BE2C (cell line): ENCODE results near the gene GPRIN3.
"Not testable (repeated sequence)": the region's sequence is repeated elsewhere in the genome, so short reads cannot be mapped to it uniquely, and the experiment has no call there.

ENCODE experiments used
- DNase-seq: peaks from one replicate; pipeline ENCODE4 v3.0.0-alpha.2; 2020
- H3K27me3 ChIP-seq: fragments of 250-450 bp; sonication (Bioruptor Pico); 2 replicates; pipeline ENCODE4 v1.5.1; 2020; ENCODE audit warnings: mild to moderate bottlenecking
- H3K36me3 ChIP-seq: fragments of 250-450 bp; sonication (Bioruptor Pico); 2 replicates; pipeline ENCODE4 v1.5.1; 2020; ENCODE audit warnings: mild to moderate bottlenecking
- H3K4me1 ChIP-seq: fragments of 250-450 bp; sonication (Bioruptor Pico); 2 replicates; pipeline ENCODE4 v1.5.1; 2020
- H3K4me3 ChIP-seq: 2 replicates; pipeline ENCODE4 v1.5.1; 2011; ENCODE audit warnings: low read depth, low read length
- H3K9me3 ChIP-seq: fragments of 250-450 bp; sonication (Bioruptor Pico); 2 replicates; pipeline ENCODE4 v1.5.1; 2020
- TF ChIP-seq, protein P1 (sequence below): IDR thresholded peaks from 2 replicates; pipeline ENCODE4 v1.5.1; 2012; ENCODE audit warnings: mild to moderate bottlenecking, low read depth, low read length

Gene GPRIN3

GRCh38 chr4:89319756-89320155 is 12.2 kb upstream of the GPRIN3 start:
- TF ChIP-seq, protein P1, sequence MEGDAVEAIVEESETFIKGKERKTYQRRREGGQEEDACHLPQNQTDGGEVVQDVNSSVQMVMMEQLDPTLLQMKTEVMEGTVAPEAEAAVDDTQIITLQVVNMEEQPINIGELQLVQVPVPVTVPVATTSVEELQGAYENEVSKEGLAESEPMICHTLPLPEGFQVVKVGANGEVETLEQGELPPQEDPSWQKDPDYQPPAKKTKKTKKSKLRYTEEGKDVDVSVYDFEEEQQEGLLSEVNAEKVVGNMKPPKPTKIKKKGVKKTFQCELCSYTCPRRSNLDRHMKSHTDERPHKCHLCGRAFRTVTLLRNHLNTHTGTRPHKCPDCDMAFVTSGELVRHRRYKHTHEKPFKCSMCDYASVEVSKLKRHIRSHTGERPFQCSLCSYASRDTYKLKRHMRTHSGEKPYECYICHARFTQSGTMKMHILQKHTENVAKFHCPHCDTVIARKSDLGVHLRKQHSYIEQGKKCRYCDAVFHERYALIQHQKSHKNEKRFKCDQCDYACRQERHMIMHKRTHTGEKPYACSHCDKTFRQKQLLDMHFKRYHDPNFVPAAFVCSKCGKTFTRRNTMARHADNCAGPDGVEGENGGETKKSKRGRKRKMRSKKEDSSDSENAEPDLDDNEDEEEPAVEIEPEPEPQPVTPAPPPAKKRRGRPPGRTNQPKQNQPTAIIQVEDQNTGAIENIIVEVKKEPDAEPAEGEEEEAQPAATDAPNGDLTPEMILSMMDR, result no peak
- peaks cover 7% of the 10 kb centered on the region for H3K27me3 ChIP-seq
- no peak overlapping the region for H3K4me3 ChIP-seq
- DNase-seq, result no peak
- H3K9me3 ChIP-seq, result no peaks in the 10 kb centered on the region
- H3K4me1 ChIP-seq, result no peaks in the 10 kb centered on the region
- no peaks in the 10 kb centered on the region for H3K36me3 ChIP-seq

GRCh38 chr4:89316931-89317366 is 9.3 kb upstream of the GPRIN3 start:
- Histone ChIP-seq H3K4me3 (no peak overlapping the region), H3K36me3 (no peaks in the 10 kb centered on the region), H3K4me1 (no peaks in the 10 kb centered on the region), H3K27me3 (peaks cover 4% of the 10 kb centered on the region), H3K9me3 (no peaks in the 10 kb centered on the region)
- TF ChIP-seq, protein P1, result no peak
- DNase-seq, result no peak

- peaks cover 4% of the 10 kb centered on the region for H3K27me3 ChIP-seq
- no peaks in the 10 kb centered on the region for H3K36me3 ChIP-seq
- H3K4me1 ChIP-seq, result no peaks in the 10 kb centered on the region
- DNase-seq, result no peak
- TF ChIP-seq, protein P1, result no peak
- H3K4me3 ChIP-seq, result no peak overlapping the region
- H3K9me3 ChIP-seq, result no peaks in the 10 kb centered on the region
These were observed 8.6 kb upstream of the GPRIN3 start for GRCh38 chr4:89316211-89316610.

DNA sequence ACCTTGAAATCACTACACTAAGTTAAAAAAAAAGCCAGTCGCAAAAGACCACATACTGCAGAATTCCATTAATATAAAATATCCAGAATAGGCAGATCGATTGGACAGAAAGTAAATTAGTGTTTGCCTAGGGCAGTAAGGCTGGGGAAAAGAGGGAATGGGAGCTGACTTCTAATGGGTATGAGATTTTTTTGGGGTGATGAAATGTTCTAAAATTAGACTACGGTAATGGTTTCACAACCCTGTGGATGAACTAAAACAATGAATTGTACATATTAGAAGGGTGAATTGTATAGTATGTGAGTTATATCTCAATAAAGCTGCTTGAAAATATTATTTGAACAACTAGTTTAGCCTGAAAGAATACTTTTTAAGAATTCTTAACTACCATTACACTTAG is 6.7 kb upstream of the GPRIN3 start:
- Histone ChIP-seq H3K36me3 (no peaks in the 10 kb centered on the region), H3K4me3 (no peak overlapping the region), H3K9me3 (no peaks in the 10 kb centered on the region), H3K27me3 (peaks cover 4% of the 10 kb centered on the region), H3K4me1 (no peaks in the 10 kb centered on the region)
- TF ChIP-seq, protein P1, result no peak
- DNase-seq, result no peak

DNA sequence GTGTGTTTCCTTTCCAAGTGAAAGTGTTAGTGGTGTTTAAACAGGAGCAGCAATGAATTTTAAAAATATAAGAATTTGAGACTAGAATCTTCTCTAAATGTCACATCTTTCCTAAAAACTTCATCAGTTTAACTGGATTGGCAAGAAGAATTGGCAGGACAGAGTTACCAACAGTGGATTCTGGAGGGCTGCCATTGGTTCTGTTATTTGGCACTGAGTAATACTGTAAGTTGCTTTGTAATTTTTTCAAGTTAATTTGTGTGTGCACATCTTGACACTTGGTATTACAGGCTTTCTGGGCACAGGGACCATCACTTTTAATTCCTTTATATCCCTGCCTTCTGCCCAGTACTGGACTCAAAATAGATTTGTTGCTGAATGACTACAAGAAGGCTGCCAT is 4.5 kb upstream of the GPRIN3 start:
- Histone ChIP-seq H3K27me3 (peaks cover 22% of the 10 kb centered on the region), H3K9me3 (no peaks in the 10 kb centered on the region), H3K4me1 (no peaks in the 10 kb centered on the region), H3K36me3 (no peaks in the 10 kb centered on the region), H3K4me3 (no peak overlapping the region)
- no peak for DNase-seq
- TF ChIP-seq, protein P1, result no peak

DNA sequence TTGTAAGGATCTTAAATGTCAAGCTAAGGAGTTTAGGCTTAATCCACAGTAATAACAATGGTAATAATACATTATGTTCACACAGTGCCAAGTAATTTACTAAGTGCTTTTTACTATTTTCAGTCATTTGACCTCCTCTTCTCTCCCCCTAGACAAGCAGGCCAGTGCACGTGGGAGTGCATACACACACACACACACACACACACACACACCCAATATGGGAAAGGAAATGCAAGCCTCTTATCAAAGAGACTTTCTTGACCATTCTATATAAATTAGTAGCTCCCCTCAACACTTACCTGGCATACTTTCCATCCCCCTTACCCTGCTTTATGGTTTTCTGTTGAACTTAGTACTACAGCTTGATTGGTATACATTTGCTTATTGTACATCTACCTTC is 3.8 kb upstream of the GPRIN3 start:
- no peaks in the 10 kb centered on the region for H3K36me3 ChIP-seq
- peaks cover 27% of the 10 kb centered on the region for H3K27me3 ChIP-seq
- H3K9me3 ChIP-seq, result no peaks in the 10 kb centered on the region
- H3K4me3 ChIP-seq, result no peak overlapping the region
- TF ChIP-seq, protein P1, result no peak
- DNase-seq, result no peak
- no peaks in the 10 kb centered on the region for H3K4me1 ChIP-seq

DNA sequence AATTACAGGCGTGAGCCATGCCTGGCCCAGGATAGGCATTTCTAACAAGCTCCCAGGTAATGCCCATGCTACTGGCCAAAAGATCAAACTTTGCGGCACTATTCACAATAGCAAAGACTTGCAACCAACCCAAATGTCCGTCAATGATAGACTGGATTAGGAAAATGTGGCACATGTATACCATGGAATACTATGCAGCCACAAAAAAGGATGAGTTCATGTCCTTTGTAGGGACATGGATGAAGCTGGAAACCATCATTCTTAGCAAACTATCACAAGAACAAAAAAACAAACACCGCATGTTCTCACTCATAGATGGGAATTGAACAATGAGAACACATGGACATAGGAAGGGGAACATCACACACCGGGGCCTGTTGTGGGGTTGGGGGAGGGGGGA is 1.6 kb upstream of the GPRIN3 start:
- H3K27me3 ChIP-seq, result peaks cover 40% of the 10 kb centered on the region
- DNase-seq, H3K36me3 ChIP-seq, H3K4me3 ChIP-seq, H3K9me3 ChIP-seq, H3K4me1 ChIP-seq: not testable (repeated sequence)
